K562 (cell line): Measurements from ENCODE around the gene HAPLN2. TPM values are rescaled to one million over a fixed set of nuclear protein-coding genes. Genes with fewer than 3 reads are reported as not detected.

Experiments
- AFF4 ChIP-seq: sonication (generic); formaldehyde crosslinking; IDR thresholded peaks from 2 replicates; pipeline ENCODE4 v1.8.0; 2023; ENCODE audit warnings: mild to moderate bottlenecking, missing genetic modification reagents
- ELF2 ChIP-seq: fragments of 250-450 bp; sonication (Bioruptor Pico); IDR thresholded peaks from 2 replicates; pipeline ENCODE4 v1.5.0; 2021; ENCODE audit warnings: mild to moderate bottlenecking
- FOXJ3 ChIP-seq: sonication (generic); formaldehyde crosslinking; IDR thresholded peaks from 2 replicates; pipeline ENCODE4 v1.4.0; 2020; ENCODE audit warnings: mild to moderate bottlenecking, missing genetic modification reagents
- GTF2B ChIP-seq: IDR thresholded peaks from 2 replicates; pipeline ENCODE4 v1.6.1; 2011; ENCODE audit not compliant: insufficient read length; ENCODE audit errors: extremely low read depth
- HCFC1 ChIP-seq: IDR thresholded peaks from 2 replicates; pipeline ENCODE4 v1.6.1; 2012; ENCODE audit warnings: low read depth, low read length, improper control_type of control experiment
- NFRKB ChIP-seq: fragments of 450-650 bp; IDR thresholded peaks from 2 replicates; pipeline ENCODE4 v1.6.1; 2016; ENCODE audit warnings: low read depth
- NR2F6 ChIP-seq: fragments of 450-650 bp; formaldehyde crosslinking; IDR thresholded peaks from 2 replicates; pipeline ENCODE4 v1.4.0; 2020; ENCODE audit warnings: mild to moderate bottlenecking
- POLR2G ChIP-seq: fragments of 200-400 bp; formaldehyde crosslinking; IDR thresholded peaks from 2 replicates; pipeline ENCODE4 v1.6.1; 2017; ENCODE audit warnings: low read depth, mild to moderate bottlenecking, antibody characterized with exemption, low read length, moderate library complexity
- POU5F1 ChIP-seq: fragments of 150-350 bp; IDR thresholded peaks from 2 replicates; pipeline ENCODE4 v1.6.1; 2014; ENCODE audit warnings: borderline replicate concordance, low read length, low read depth, mild to moderate bottlenecking; ENCODE audit not compliant: partially characterized antibody
- XRCC3 ChIP-seq: fragments of 450-650 bp; IDR thresholded peaks from 2 replicates; pipeline ENCODE4 v1.6.1; 2017; ENCODE audit warnings: mild to moderate bottlenecking, moderate library complexity
- ZFX ChIP-seq: sonication (generic); formaldehyde crosslinking; IDR thresholded peaks from 2 replicates; pipeline ENCODE4 v1.8.0; 2022; ENCODE audit warnings: mild to moderate bottlenecking, missing genetic modification reagents, moderate library complexity
- ZKSCAN8 ChIP-seq: fragments of 200-800 bp; sonication (Bioruptor generic); IDR thresholded peaks from 2 replicates; pipeline ENCODE4 v1.6.1; 2016; ENCODE audit warnings: missing genetic modification characterization, missing compliant biosample characterization
- ZNF57 ChIP-seq: fragments of 450-650 bp; formaldehyde crosslinking; IDR thresholded peaks from 2 replicates; pipeline ENCODE4 v1.4.0; 2020; ENCODE audit warnings: mild to moderate bottlenecking, moderate library complexity
- ZNF655 ChIP-seq: fragments of 250-450 bp; sonication (Bioruptor Pico); IDR thresholded peaks from 2 replicates; pipeline ENCODE4 v1.5.0; 2021
- polyA plus RNA-seq, 8 experiments: library from polyadenylated mRNA; depleted of rRNA in 4 of 8; stranded (reverse) in 5 of 8; unstranded in 3 of 8; fragments of >200 nt; fragmentation: Nextera tagmentation in 2 of 8; fragmentation: Illumina TruSeq in 1 of 8; extraction: Ambion mirVana in 2 of 8; extraction: Trizol in 1 of 8; gene quantifications; 2 replicates each; pipeline versions ENCODE4 v1.2.1 to v1.2.3, GENCODE V29; 2011 to 2014; ENCODE audit warnings: inconsistent platforms in 1 of 8, missing spikeins in 1 of 8
- total RNA-seq, 7 experiments: library from RNA; depleted of rRNA in 6 of 7; stranded (reverse); fragments of >200 nt in 6 of 7; fragmentation: Illumina TruSeq in 2 of 7; extraction: Trizol in 2 of 7; gene quantifications; 2 replicates each; pipeline versions ENCODE4 v1.2.1 to v1.2.3, GENCODE V29; 2011 to 2021; ENCODE audit warnings: low replicate concordance in 1 of 7
- TF ChIP-seq, protein P1 (sequence below): fragments of 250-450 bp; sonication (Bioruptor Pico); IDR thresholded peaks from 2 replicates; pipeline ENCODE4 v1.4.0; 2020

The HAPLN2 gene
- total and polyA plus RNA-seq, 9 of the 15 experiments (the other 6 are each of a cell fraction or from before 2014, with no cell fraction given), result 0.14 to 5.2 (median 3.8) TPM; not detected in 4

DNA sequence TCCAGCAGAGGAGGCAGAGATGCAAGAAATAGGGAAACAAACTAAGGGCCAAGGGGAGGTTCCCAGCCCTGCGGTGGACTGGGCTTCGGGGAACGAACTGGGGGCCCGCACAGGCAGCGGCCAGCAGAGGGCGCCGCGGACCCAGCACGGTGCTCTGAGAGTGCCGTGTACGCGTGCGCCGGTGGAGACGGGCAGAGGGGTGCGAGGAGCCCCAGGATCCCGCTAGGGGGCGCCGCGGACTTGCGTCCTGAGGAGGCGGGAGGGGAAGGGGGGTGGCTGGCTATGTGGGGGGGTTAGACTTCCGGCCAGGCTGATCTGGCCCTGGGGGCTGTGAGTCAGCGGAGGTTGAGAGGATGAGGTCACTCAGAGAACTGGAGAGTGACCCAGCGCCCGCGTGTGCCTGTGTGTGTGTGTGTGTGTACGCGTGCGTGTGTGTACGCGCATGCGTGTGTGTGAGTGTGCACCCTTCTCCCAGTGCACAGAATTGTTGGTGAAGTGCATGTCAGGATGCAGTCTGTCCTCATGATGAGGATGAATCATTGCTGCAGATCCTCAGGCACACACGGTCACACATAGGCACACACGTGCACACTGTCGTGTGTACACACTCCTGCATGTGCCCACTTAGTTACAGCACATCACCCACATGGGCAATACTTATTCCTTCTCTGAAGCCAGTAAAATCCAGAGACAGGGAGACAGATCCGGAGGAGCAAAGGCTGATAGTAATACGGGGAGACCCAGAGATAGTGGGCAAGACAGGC, 41.0 kb downstream of the HAPLN2 start (continued):
- peak; percentile 83 for TF ChIP-seq POLR2G
- TF ChIP-seq POU5F1, result peak; percentile 11
- peak; percentile 99 for TF ChIP-seq AFF4
- TF ChIP-seq, protein P1, sequence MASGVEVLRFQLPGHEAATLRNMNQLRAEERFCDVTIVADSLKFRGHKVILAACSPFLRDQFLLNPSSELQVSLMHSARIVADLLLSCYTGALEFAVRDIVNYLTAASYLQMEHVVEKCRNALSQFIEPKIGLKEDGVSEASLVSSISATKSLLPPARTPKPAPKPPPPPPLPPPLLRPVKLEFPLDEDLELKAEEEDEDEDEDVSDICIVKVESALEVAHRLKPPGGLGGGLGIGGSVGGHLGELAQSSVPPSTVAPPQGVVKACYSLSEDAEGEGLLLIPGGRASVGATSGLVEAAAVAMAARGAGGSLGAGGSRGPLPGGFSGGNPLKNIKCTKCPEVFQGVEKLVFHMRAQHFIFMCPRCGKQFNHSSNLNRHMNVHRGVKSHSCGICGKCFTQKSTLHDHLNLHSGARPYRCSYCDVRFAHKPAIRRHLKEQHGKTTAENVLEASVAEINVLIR, result no peak
- no peak for TF ChIP-seq FOXJ3 (CRISPR knock-in tag)
- no peak for TF ChIP-seq ZNF57 (CRISPR knock-in tag)
- no peak for TF ChIP-seq ELF2 (CRISPR knock-in tag)
- no peak for TF ChIP-seq NR2F6 (CRISPR knock-in tag)
- TF ChIP-seq NFRKB, result peak; percentile 90
- TF ChIP-seq ZNF655, result no peak
- TF ChIP-seq XRCC3, result no peak
- no peak for TF ChIP-seq ZFX (CRISPR knock-in tag)
- TF ChIP-seq ZKSCAN8 (CRISPR knock-in tag), result no peak; the same call in 1 of the 2 replicates
- TF ChIP-seq GTF2B, result no peak
- TF ChIP-seq HCFC1, result peak; percentile 67
